Hippocampal formation (tissue), 2 donors: ENCODE data around the gene DIPK1B.

ENCODE experiments used
- DNase-seq, 2 donors: peaks; one replicate each; lab custom pipeline; 2025; lab: John Stamatoyannopoulos, UW

Gene DIPK1B

GRCh38 chr9:136739509-136739908 is 27.1 kb downstream of the DIPK1B start:
- no peak for DNase-seq

DNA sequence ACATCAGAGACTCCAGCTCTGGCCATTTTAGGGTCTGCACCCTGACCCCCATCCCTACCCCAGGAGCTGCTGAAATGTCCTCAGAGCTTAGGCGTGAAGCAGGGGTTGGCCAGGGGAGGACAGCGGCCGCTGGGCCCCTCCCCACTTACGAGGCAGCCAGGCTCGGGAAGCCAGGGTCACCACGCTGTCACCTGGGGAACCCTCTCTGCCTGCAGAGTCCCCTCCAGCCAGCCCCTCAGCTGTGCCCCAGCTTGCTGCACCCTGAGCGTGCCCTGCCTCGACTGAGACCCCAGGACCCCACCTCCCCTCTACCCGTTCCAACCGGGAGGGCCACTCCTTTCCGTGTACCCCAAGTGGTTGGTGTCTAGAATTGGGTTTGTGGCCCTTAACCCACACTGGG is 27.7 kb downstream of the DIPK1B start:
- no peak for DNase-seq

GRCh38 chr9:136740491-136740890 is 28.1 kb downstream of the DIPK1B start:
- DNase-seq = no peak

DNA sequence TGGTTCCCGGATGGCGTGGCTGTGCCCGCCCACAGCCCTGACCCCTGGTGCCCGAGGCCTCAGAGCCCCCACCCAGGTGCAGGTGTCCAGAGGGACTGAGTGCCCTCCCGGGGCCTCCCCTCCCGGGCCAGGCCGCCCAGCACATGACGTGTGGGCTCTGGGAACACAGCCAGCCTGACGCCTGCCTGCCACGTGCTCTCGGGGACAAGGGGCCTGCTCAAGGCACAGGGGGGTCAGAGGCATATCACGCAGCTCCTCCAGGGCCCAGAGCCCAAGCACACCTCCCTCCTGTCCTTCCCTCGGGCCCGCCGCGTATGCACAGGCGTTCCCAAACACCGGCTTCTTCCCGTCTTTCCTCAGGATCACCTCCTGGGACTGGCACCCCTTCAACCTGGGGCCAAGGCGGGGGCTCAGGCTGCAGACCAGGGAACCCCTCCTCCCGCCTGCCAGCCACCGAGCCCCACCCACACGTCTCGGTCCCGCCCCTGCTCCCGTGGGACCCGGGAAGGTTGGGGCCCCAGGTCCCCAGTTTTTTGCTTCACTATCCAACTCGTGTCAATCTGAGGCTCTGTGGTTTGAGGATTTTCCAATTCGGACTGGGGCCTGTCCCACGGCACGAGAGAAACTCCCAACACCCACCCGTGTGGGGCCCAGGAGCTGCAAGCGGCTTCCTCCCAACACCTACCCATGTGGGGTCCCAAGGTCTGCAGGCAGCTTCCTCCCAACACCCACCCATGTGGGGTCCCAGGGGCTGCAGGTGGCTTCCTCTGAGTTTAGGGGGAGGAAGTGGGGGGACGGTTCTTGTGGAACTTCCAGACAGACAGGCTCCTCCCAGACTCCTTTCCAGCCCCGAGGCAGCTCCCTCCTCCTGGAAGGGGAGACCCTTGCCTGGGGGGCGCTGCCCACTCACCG is 28.9 kb downstream of the DIPK1B start:
- DNase-seq = no peak

- no peak for DNase-seq
Observed at GRCh38 chr9:136741883-136742571, 29.7 kb downstream of the DIPK1B start.

GRCh38 chr9:136742591-136743391 is 30.4 kb downstream of the DIPK1B start, which contains the start of gene LCN10:
TSS of gene LCN10 (minus strand) at chr9:136742940. CDS start at chr9:136742903, 37 bp downstream.
- no peak for DNase-seq

DNA sequence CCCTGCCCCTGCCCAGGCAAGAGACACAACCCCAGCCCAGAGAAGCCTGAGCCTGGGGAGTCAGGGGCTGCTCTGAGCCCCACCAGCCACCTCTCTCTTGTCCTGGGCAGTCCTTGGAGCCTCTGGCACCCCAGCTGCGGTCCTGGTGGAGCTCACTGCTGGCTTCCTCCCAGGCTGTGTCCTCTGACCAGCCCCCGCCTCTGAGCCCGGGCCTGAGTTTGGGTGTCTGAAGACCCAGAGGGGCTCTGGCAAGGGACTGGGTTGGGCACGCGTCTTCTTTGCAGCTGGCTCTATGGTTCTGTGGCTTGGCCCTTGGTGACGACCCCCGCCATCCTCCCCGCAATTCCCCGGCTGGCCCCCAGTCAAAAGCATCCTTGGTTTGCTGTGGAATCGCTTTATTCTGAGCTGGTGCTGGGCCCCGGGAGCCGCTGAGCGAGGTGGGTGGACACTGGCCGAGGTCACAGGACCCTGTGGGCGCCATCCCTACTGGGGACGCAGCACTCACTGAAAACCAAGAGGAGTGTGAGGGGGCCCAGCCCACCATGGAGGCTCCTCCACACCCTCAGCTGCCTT is 31.4 kb downstream of the DIPK1B start:
- no peak for DNase-seq

DNA sequence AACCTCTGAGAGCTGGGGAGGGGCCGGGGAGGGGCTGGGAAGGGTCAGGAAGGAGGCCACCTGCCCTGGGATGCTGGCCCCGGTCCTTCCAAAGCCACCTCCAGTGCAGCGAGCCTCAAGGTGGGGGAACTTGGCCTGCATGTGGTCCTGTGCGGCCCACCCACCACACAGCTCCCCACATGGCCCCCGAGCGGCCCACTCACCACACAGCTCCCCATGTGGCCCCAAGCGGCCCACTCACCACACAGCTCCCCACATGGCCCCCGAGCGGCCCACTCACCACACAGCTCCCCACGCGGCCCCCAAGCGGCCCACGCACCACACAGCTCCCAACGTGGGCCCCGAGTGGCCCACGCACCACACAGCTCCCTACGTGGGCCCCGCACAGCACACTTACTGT is 32.4 kb downstream of the DIPK1B start:
- no peak for DNase-seq

DNA sequence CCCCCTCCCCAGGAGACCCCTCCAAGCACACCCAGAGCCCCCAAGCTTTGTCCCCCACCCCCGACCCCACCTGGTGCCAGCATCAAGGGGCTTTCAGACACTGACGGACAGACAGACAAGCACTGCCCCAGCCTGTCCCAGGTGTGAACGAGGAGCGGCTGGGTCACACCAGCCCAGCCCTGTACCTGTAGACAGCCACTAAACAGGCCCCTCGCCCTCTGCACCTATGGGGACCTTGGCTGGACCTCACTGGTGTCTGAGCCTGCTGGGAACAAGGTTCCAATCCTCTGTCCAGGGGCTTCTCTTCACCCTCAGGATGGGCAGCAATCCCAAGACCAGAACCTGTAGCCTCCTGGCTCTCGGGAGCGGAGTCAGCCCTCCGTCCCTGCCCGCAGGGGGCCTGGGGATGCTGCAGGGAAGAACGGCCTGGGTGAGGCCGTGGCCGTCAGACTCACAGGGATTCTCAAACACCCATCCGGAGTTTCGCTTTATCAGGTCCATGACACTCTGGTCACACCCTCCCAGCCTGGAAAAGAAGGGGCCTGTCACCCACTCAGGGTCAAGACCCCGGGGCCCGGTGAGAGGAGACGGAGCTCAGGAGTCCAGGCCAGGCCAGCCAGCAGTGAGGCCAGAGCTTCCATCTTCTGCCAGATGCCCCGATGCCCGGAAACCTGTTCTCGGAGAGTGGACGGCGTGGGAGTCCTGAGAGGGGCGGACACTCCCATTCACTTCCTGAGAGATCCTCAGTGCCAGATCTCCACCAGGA is 33.2 kb downstream of the DIPK1B start:
- no peak for DNase-seq

- DNase-seq = no peak
Observed at GRCh38 chr9:136746155-136746490, 33.8 kb downstream of the DIPK1B start.

- DNase-seq = no peak
Observed at GRCh38 chr9:136746621-136747020, 34.2 kb downstream of the DIPK1B start.

GRCh38 chr9:136747161-136748060 is 35.0 kb downstream of the DIPK1B start:
- DNase-seq = no peak

DNA sequence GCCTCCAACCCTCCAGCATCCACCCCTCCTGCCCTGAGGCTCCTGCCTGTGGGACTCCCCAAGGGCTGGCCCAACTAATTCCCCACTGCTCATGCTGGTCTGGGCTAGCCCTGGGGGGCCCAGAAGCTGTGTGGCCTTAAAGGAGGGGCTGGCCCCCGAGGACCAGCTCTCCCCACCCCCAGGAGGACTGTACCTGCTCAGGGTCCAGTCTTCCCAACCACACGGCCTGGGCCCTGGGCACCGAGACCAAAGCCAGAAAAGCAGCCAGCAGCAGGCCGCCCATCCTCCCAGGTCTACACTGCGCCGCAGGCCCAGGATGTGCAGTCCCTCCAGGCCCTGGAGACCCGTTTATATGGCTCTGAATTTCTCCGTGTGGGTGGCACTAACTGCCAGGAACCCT is 35.8 kb downstream of the DIPK1B start, which contains the start of gene LCN6:
LCN6 (minus strand) TSS at position 325 of the 400 bp plus-strand sequence; CDS start at position 283, 42 bp downstream.
- DNase-seq = no peak

DNA sequence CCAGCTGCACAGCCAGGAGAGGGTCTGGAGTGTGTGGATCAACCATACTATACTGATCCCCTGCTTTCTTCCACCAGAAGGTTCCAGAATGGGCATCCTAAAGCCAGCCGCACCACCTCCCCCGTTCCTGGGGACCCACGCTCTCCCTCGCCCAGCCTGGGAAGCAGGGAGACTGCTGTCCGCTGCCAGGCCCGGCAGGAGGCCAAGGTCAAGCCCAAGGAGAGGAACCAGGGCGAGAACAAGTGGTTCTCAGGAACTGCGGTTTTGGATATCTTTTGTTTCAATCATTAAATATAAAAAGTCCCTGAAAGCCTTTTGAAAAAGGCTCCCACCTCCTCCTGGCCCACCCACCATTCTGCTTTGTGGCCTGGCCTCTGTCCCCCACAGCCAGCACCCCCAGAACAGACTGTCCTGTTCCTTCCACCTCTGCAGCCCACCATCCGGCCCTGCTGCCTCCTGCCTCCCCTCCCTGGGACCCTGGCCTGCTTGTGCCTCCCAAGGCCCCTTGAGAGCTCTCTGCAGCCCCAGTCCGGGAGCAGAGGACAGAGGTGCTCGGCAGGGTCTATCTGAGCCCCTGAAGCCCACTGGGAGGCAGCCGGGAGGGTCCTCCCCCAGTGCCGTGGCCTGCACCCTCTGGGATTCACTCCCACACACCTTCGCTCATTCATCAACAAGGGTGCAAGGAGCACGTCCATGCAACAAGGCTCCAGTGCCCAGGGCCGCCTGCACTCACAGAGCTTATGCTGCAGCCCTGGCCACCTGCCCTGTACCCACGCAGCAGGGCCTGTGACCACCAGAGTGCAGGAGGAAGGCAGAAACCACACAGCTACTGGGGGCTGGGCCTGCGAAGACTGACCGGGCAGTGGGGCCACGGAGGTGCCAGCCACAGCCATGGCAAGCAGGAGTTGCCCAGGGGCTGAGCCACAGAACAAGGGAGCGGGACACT is 36.6 kb downstream of the DIPK1B start:
- no peak for DNase-seq

GRCh38 chr9:136750526-136750925 is 38.2 kb downstream of the DIPK1B start:
- DNase-seq = no peak

DNA sequence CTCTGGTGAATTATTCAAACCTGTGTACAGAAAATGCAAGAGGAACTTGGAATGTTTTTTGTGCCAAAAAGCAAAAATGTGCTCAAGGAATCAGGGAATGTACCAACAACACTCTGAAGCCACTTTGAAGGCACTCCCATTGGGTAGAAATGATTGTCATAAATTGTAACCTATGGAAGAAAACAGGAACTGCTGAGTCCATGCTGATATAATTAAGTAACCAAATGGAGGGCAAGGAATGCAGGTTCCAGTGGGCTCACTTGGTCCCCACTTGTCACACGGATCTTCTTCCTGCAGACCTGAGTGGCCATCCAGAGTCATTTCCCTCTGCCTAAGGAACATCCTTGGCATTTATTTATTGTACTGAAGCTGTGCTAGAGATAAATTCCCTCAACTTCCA is 38.9 kb downstream of the DIPK1B start:
- no peak for DNase-seq

- DNase-seq = no peak
Observed at GRCh38 chr9:136751814-136752213, 39.4 kb downstream of the DIPK1B start.

DNA sequence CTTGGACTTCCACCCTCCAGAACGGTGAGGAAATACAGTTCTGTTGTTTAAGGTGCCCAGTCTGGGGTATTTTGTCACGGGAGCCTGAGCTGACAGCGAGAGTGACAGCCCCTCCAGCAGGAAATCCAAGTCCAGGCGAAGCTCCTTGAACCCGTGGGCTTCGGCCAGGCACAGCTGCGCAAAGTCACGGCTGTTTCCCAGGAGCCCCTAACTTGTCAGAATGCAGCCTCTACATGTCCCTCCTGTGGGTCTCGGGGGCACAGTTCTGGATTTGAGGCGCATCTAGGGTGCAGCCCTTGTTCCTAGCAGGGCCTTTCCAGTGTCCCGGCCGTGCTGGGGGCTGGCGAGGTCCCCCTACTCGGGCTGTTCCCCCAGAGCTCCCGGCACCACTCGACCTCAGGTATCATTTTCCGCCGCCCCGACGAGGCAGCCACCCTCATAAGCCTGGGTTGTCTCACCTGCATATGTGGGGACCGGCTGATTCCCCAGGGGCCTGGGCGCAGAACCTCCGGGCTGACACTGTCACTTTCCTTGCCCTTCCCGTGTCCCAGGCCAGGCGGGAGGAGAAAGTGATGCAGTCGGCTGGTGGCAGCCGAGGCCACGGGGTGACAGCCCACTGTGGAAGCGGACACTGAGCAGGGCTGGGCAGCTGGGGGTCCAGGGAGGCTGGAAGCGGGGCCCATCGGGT is 41.1 kb downstream of the DIPK1B start:
- no peak for DNase-seq
